BE2C (cell line): Measurements from ENCODE around the gene ARAP2.

Experiments used
- DNase-seq: peaks from one replicate; pipeline ENCODE4 v3.0.0-alpha.2; 2020
- H3K27me3 ChIP-seq: fragments of 250-450 bp; sonication (Bioruptor Pico); 2 replicates; pipeline ENCODE4 v1.5.1; 2020; ENCODE audit warnings: mild to moderate bottlenecking
- H3K36me3 ChIP-seq: fragments of 250-450 bp; sonication (Bioruptor Pico); 2 replicates; pipeline ENCODE4 v1.5.1; 2020; ENCODE audit warnings: mild to moderate bottlenecking
- H3K4me1 ChIP-seq: fragments of 250-450 bp; sonication (Bioruptor Pico); 2 replicates; pipeline ENCODE4 v1.5.1; 2020
- H3K4me3 ChIP-seq: 2 replicates; pipeline ENCODE4 v1.5.1; 2011; ENCODE audit warnings: low read depth, low read length
- H3K9me3 ChIP-seq: fragments of 250-450 bp; sonication (Bioruptor Pico); 2 replicates; pipeline ENCODE4 v1.5.1; 2020
- TF ChIP-seq, protein P1 (sequence below): IDR thresholded peaks from 2 replicates; pipeline ENCODE4 v1.5.1; 2012; ENCODE audit warnings: mild to moderate bottlenecking, low read depth, low read length

Gene ARAP2

DNA sequence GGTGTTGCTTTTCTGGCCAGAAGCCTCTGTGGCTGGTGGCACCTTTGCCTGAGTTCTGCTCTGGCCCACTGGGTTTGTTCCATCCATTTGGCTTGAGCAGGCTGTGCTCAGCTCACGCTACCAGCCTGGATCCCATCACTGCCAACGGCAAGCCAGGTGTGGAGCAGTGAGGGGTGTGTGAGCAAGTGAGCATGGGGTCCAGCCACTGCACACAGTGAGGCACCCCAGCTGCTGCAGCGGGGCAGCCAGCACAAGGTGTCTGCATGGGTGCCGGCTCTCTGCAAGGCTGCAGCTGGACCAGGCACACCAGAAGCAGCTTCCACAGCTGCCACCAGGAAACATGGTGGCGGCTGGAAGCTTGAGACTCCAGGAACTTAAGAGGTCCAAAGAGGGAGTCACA is 46.8 kb downstream of the ARAP2 start:
- H3K27me3 ChIP-seq = no peaks in the 10 kb centered on the region
- no peaks in the 10 kb centered on the region for H3K9me3 ChIP-seq
- H3K4me1 ChIP-seq = no peaks in the 10 kb centered on the region
- TF ChIP-seq, protein P1, sequence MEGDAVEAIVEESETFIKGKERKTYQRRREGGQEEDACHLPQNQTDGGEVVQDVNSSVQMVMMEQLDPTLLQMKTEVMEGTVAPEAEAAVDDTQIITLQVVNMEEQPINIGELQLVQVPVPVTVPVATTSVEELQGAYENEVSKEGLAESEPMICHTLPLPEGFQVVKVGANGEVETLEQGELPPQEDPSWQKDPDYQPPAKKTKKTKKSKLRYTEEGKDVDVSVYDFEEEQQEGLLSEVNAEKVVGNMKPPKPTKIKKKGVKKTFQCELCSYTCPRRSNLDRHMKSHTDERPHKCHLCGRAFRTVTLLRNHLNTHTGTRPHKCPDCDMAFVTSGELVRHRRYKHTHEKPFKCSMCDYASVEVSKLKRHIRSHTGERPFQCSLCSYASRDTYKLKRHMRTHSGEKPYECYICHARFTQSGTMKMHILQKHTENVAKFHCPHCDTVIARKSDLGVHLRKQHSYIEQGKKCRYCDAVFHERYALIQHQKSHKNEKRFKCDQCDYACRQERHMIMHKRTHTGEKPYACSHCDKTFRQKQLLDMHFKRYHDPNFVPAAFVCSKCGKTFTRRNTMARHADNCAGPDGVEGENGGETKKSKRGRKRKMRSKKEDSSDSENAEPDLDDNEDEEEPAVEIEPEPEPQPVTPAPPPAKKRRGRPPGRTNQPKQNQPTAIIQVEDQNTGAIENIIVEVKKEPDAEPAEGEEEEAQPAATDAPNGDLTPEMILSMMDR = no peak
- no peak overlapping the region for H3K4me3 ChIP-seq
- DNase-seq = no peak
- H3K36me3 ChIP-seq = no peaks in the 10 kb centered on the region

GRCh38 chr4:36196145-36196913 is 48.0 kb downstream of the ARAP2 start:
- H3K4me3 ChIP-seq = no peak overlapping the region
- H3K9me3 ChIP-seq = no peaks in the 10 kb centered on the region
- DNase-seq = no peak
- no peaks in the 10 kb centered on the region for H3K4me1 ChIP-seq
- no peaks in the 10 kb centered on the region for H3K27me3 ChIP-seq
- no peaks in the 10 kb centered on the region for H3K36me3 ChIP-seq
- TF ChIP-seq, protein P1 = no peak

GRCh38 chr4:36192922-36193321 is 51.4 kb downstream of the ARAP2 start:
- DNase-seq = no peak
- no peaks in the 10 kb centered on the region for H3K9me3 ChIP-seq
- H3K36me3 ChIP-seq = no peaks in the 10 kb centered on the region
- no peaks in the 10 kb centered on the region; the same call in 1 of the 2 replicates for H3K27me3 ChIP-seq
- no peak overlapping the region for H3K4me3 ChIP-seq
- TF ChIP-seq, protein P1 = no peak
- no peaks in the 10 kb centered on the region for H3K4me1 ChIP-seq

DNA sequence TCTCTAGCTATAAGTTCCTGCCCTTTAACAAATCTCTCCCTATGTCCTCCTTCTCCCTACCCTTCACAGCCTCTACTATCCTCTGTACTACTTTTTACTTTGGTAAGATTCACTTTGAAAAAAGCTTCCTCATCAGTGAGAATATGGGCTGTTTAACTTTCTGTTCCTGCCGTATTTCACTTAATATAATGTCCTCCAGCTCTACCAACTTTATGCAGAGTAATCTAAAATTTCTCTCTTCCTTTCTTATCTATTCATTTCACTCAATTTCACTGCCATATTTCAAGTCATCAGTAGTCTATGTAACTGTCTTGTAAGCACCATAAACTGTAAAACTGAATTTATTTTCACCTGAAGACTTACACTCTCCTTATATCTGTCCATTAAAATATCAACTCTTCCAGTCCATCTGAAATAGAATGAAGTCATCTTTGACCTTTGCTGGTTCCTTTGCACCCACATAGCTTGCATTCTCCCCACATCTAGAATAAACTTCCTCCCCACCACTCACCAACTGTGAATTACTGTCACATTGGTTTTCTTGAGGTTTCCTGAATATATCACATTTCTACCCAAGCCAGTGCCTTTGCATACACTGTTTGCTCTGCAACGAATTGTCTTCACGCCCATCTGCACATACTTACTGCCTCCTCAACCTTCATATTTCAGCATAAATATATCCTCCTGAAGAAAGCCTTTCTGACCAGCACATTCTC is 54.6 kb downstream of the ARAP2 start:
- TF ChIP-seq, protein P1 = no peak
- DNase-seq = no peak
- Histone ChIP-seq H3K9me3 (no peaks in the 10 kb centered on the region), H3K4me3 (no peak overlapping the region), H3K36me3 (no peaks in the 10 kb centered on the region), H3K27me3 (no peaks in the 10 kb centered on the region; the same call in 1 of the 2 replicates), H3K4me1 (no peaks in the 10 kb centered on the region)

GRCh38 chr4:36187723-36188333 is 56.5 kb downstream of the ARAP2 start:
- Histone ChIP-seq H3K4me1 (no peaks in the 10 kb centered on the region), H3K9me3 (no peaks in the 10 kb centered on the region), H3K27me3 (no peaks in the 10 kb centered on the region; the same call in 1 of the 2 replicates), H3K36me3 (no peaks in the 10 kb centered on the region), H3K4me3 (no peak overlapping the region)
- TF ChIP-seq, protein P1 = peak; percentile 32; the same call in 1 of the 2 replicates
- no peak for DNase-seq
